Measurements from ENCODE around the gene SVBP.

- TF ChIP-seq CTCF (IDR thresholded peaks at IDR 0.05) (no peak), POLR2A (IDR thresholded peaks at IDR 0.05; ENCODE audit: low read depth) (no peak), EP300 (IDR thresholded peaks at IDR 0.05) (no peak), POLR2AphosphoS5 (IDR thresholded peaks at IDR 0.05) (no peak)
Observed at GRCh38 chr1:42841440-42842147, 24.4 kb upstream of the SVBP start.
